Pulmonary artery endothelial cell (primary cell): Measurements from ENCODE around the gene SERTAD1. TPM values are rescaled to one million over a fixed set of nuclear protein-coding genes. Genes with fewer than 3 reads are reported as not detected.
"Not testable (repeated sequence)": the region's sequence is repeated elsewhere in the genome, so short reads cannot be mapped to it uniquely, and the experiment has no call there.

ENCODE experiments used
- DNase-seq: peaks from one replicate; pipeline ENCODE4 v3.0.0-alpha.2; 2011; ENCODE audit warnings: low read depth, low spot score
- total RNA-seq: library from RNA; depleted of rRNA; stranded (reverse); fragments of >200 nt; gene quantifications from 2 replicates; pipeline ENCODE4 v1.2.3, GENCODE V29; 2014

The SERTAD1 gene
- total RNA-seq = 18.8 and 22.9 TPM in 2 replicates

DNA sequence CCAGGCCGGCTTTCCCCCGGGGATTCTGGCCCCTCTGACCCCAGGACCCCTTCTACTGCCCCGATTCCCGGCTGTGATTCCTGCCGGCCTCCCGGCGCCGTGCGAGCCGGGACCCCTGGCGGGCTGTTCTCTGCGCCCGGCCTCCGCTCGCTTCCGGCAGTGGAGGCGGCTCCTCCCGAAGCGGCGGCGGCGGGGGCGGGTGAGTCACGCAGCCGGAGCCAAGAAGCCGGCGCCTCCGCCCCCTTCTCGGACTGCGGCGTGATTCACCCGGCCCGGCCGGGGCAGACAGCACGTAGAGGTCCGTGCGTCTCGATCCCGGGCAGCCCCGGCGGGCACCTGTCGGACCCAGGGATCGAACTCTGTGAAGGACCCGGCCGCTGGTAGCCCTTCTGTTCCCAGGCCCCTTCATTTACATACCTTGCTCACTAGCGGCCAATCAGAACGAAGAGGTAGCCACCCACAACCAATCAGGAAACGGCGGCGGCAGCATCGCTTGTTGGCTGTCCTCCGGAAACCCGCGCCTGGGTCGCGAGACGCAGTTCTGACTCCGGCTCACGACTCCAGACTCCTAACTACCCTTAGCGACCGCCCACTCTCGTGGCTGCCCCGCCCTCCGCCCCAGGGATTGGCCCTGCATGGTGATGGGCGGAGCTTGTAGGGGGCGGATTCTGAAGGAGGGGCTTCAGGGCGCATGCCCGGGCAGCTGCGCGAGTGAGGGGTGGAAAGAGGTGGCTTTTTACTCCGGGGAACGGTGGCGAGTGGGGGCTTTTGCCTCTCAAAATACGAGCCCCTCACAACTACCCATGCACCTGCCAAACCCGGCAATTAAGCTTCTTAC, at the start of gene SERTAD1:
TSS of gene SERTAD1 (minus strand) at position 543 of the 838 bp plus-strand sequence. CDS start 2,446 bp downstream, outside the sequence.
- DNase-seq = peak; percentile 98

DNA sequence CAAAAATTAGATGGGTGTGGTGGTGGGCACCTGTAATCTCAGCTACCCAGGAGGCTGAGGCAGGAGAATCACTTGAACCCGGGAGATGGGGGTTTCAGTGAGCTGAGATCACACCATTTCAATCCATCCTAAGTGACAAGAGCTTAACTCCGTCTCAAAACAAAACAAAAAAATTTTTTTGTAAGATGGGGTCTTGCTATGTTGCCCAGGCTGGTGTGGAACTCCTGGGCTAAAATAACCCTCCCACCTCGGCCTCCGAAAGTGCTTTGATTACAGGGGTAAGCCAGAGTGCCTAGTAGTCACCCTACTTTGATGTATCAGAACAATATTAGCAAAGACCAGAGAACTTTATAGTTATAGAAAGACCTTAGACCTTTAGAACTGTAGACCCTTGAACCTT, 48.9 kb upstream of the SERTAD1 start:
- DNase-seq = no peak

DNA sequence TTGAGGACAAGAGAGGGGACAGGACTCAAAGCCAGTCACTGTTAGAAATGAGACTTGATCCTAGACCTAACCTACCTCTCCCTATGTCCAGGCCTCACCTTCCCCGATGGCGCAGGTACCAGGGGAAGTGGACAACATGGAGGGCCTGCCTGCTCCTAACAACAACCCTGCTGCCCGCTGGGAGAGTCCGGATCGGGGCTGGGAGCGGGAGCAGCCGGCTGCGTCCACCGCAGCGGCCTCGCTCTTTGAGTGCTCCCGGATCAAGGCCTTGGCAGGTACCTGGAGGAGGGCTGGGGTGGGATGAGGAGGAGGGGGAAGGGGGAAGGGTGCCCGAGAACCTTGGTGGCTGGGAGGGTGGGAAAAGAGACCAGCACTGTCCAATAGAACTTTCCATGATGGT, 46.7 kb upstream of the SERTAD1 start:
- DNase-seq = no peak

DNA sequence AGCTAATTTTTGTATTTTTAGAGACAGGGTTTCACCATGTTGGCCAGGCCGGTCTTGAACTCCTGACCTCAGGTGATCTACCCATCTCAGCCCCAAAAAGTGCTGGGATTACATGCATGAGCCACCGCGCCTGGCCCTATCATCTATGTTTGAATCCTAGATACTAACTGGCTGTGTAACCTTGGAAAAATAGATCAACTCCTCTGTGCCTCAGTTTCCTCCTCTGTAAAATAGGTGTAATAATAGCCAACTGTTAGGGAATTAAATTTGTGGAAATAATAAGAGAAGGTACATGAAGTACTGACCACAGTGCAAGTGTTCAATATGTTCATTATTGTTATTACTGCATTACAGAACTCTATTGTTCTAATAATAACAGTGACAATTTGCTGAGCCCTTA, 45.3 kb upstream of the SERTAD1 start:
- no peak for DNase-seq

DNA sequence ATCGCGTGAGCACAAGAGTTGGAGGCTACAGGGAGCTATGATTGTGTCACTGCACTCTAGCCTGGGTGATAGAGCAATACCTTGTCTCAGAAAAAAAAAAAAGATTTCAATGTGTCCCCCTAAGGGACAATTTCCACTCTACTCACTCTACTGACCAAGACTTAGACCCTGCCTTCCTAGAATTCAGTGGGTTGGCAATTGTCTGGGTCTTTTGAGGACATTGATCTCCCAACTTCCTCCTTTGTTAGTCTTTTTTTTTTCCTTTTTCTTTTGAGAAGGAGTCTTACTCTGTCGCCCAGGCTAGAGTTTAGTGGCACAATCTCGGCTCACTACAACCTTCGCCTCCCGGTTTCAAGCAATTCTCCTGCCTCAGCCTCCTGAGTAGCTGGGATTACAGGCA, 43.2 kb upstream of the SERTAD1 start:
- DNase-seq = no peak

- DNase-seq = no peak
These were observed 41.4 kb upstream of the SERTAD1 start, which contains the start of gene SPTBN4 for GRCh38 chr19:40466985-40467734. Gene SPTBN4, plus strand, starts transcription at chr19:40467001. Its CDS starts 5,621 bp downstream, at chr19:40472622.

GRCh38 chr19:40466219-40466984, 40.6 kb upstream of the SERTAD1 start:
- DNase-seq = no peak

- peak; percentile 96 for DNase-seq
These were observed 39.9 kb upstream of the SERTAD1 start, which contains the start of gene BLVRB for GRCh38 chr19:40465557-40466218. Gene BLVRB, minus strand, starts transcription at chr19:40465745. Its CDS starts 57 bp downstream, at chr19:40465688.

- DNase-seq = no peak
These were observed 39.3 kb upstream of the SERTAD1 start for GRCh38 chr19:40465025-40465556.

- DNase-seq = peak; percentile 67
These were observed 38.5 kb upstream of the SERTAD1 start for GRCh38 chr19:40464059-40465024.

DNA sequence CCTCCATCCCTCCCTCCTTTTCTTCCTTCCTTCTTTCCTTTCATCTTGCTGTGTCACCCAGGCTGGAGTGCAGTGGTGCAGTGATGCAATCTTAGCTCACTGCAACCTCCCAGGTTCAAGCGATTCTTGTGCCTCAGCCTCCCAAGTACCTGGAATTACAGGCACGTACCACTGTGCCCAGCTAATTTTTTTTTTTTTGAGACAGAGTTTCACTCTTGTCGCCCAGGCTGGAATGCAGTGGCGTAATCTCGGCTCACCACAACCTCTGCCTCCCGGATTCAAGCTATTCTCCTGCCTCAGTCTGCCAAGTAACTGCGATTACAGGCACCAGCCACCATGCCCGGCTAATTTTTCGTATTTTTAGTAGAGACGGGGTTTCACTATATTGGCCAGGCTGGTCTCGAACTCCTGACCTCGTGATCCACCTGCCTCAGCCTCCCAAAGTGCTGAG, 37.8 kb upstream of the SERTAD1 start:
- DNase-seq = not testable (repeated sequence)

GRCh38 chr19:40461669-40462221, 36.0 kb upstream of the SERTAD1 start:
- no peak for DNase-seq

DNA sequence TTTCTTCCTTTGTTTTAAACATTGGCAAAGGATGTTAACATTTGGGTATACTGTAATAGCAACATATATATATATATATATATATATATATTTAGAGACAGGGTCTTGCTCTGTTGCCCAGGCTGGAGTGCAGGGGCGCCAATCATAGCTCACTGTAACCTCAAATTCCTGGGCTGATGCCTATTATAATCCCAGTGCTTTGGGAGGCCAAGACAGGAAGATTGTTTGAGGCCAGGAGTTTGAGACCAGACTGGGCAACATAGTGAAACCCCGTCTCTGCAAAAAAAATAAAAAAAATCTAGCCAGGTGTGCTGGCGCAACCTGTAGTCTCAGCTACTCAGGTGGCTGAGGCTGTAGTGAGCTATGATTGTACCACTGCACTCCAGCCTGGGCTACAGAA, 34.4 kb upstream of the SERTAD1 start:
- DNase-seq = no peak

DNA sequence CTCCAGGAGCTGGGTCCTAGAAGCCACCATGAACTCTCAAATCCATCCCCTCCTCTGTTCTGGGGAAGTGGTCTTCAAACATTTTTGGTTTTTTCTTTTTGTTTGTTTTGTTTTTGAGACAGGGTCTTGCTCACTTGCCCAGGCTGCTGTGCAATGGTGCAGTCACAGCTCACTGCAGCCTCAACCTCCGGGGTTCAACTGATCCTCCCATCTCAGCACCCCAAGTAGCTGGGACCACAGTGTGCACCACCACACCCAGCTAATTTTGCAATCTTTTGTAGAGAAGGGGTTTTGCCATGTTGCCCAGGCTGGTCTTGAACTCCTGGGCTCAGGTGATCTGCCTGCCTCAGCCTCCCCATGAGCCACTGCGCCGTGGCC, 32.8 kb upstream of the SERTAD1 start:
- no peak for DNase-seq

- DNase-seq = no peak
These were observed 32.3 kb upstream of the SERTAD1 start for GRCh38 chr19:40457953-40458596.

DNA sequence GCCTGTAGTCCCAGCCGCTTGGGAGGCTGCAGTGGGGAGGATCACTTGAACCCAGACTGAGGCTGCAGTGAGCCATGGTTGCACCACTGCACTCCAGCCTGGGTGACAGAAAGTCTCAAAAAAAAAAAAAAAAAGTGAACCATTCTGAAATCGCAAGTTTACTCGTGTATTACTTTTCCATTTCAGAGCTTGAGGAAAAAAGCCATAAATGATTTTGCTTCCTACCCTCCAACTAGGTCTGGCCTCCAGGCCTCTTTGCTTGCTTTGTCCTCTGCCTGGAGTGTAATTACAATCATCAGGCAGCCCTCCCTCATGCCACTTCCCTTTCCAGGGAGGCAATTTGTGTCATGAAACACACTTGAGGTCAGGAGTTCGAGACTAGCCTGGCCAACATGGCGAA, 31.3 kb upstream of the SERTAD1 start:
- DNase-seq = no peak

- not testable (repeated sequence) for DNase-seq
These were observed 28.2 kb upstream of the SERTAD1 start for GRCh38 chr19:40453943-40454342.

DNA sequence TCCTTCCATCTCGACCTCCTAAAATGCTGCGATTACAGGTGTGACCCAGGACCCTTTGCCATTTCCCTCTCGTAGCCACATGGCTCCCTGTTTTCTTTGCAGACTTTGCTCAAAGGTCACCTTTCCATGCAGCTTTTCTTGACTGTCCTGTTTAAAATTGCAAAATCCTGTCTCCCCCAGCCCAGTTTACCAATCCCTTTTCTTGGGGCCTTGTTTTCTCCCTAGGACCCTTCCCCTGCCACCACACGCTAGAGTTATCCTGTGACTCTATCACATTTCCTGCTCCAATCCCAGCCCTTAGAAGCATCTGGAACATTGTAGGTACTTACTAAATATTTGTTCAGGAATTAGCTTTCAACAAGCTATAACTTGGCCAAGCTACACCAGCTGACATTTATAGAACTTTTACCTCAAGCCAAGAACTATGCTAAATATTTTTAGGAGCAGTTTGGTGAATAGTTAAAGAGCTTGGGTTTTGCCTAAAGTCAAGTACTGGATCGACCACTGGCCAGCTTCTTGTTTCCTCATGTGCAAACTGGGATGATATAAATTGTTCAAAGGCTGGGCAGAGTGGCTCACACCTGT, 27.5 kb upstream of the SERTAD1 start:
- no peak for DNase-seq
